NB4 (cell line): Measurements from ENCODE around the gene KIAA1549.

Source experiments
- CTCF ChIP-seq: IDR thresholded peaks from one replicate; pipeline ENCODE4 v1.5.1; 2012; ENCODE audit warnings: low read depth, low read length
- POLR2A ChIP-seq: IDR thresholded peaks from 2 replicates; pipeline ENCODE4 v1.6.1; 2011; ENCODE audit warnings: mild to moderate bottlenecking; ENCODE audit not compliant: insufficient read length; ENCODE audit errors: extremely low read depth

GRCh38 chr7:138907850-138908249 lies 73.3 kb downstream of the KIAA1549 start:
- TF ChIP-seq CTCF (no peak), POLR2A (no peak)
